Esophagus squamous epithelium (tissue), 4 donors: Measurements from ENCODE around the gene DSCAML1.

ENCODE experiments used
- POLR2A ChIP-seq, 4 donors: fragments of 450-650 bp; IDR thresholded peaks; one replicate each; pipeline ENCODE4 v1.6.1; 2017; ENCODE audit warnings: antibody characterized with exemption in 4 of 4, mild to moderate bottlenecking in 4 of 4, moderate library complexity in 3 of 4
- TF ChIP-seq, protein P1 (sequence below), 6 experiments: fragments of 450-650 bp in 4 of 6; fragments of 200-600 bp in 2 of 6; sonication (generic) in 2 of 6; IDR thresholded peaks; one replicate each; pipeline ENCODE4 v1.5.1; 2016 to 2019; ENCODE audit warnings: antibody characterized with exemption in 6 of 6, mild to moderate bottlenecking in 4 of 6, moderate library complexity in 4 of 6

DNA sequence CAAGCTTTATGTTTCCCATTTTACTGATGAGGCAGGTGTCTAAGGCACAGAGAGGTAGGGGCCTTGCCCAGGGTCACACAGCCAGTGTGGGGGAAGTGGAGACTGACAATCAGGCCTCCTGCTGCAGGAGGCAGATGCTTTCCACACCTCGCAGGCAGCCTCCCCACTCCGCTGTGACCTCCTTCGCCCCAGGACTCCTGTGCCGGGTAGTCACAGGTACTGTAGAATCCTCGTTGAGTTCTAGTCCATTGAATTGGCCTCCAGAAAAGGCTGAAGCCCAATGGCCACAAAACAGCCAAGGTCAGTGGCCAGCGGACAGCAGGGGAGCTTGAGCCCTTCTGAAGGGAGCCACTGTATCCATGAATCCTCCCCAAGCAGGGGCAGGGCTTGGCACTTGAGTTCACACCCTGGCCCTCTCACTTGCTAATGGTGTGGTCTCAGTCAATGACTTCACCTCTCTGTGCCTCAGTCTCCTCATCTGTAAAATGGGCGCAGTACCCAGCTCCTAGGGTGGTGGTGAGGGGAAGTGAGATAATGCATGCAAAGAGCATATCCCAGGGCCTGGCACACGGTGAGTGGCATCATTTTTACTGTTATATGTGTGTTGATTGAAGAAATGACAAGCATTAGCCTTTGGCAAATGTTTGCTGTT lies 28.6 kb upstream of the DSCAML1 start:
- TF ChIP-seq, protein P1, sequence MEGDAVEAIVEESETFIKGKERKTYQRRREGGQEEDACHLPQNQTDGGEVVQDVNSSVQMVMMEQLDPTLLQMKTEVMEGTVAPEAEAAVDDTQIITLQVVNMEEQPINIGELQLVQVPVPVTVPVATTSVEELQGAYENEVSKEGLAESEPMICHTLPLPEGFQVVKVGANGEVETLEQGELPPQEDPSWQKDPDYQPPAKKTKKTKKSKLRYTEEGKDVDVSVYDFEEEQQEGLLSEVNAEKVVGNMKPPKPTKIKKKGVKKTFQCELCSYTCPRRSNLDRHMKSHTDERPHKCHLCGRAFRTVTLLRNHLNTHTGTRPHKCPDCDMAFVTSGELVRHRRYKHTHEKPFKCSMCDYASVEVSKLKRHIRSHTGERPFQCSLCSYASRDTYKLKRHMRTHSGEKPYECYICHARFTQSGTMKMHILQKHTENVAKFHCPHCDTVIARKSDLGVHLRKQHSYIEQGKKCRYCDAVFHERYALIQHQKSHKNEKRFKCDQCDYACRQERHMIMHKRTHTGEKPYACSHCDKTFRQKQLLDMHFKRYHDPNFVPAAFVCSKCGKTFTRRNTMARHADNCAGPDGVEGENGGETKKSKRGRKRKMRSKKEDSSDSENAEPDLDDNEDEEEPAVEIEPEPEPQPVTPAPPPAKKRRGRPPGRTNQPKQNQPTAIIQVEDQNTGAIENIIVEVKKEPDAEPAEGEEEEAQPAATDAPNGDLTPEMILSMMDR (IDR thresholded peaks at IDR 0.05), result no peak
- TF ChIP-seq POLR2A (IDR thresholded peaks at IDR 0.05), result no peak
